LoVo (cell line): Measurements from ENCODE around the gene MPDZ.
"Not testable (repeated sequence)": the region's sequence is repeated elsewhere in the genome, so short reads cannot be mapped to it uniquely, and the experiment has no call there.

Experiments
- DNase-seq: peaks from one replicate; pipeline ENCODE4 v3.0.0-alpha.2; 2016; ENCODE audit warnings: low spot score

Gene MPDZ

DNA sequence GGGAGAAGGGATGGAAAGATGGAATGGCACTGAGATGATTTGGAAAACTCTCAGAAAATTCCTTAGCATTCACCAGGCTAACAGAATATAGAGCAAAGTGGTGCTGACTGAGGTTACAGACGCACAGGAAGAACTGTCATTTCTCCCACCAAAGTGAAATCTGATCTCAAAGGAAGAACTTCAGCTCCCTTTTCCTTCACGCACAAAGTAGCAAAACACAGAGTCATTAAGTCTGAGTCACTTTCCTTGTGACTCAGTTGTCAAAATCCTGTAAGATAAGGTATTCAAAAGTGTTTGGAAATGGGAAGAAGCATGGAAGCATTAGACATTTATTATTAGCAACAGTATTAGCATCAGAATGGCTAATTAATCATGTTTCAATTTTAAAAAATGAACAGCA is 11.7 kb downstream of the MPDZ start:
- DNase-seq: no peak

DNA sequence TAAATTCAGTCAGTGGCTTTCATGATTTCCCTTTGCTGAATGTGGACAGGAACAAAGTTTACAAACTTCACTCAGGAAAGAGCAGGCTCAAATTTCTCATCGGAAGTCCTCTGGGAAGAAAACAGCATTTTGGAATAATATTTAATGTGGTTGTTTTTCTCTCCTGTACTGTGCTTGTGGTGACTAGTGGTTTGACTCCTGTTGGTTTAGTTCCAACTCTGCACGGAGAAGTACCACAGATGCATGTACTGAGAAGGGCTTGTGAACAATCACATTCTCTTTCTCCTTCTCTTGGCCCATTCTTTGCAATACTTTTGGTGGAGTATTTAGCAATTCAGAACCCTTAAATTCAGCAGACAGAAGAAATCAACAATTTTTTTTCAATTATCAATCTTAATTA is 13.3 kb downstream of the MPDZ start:
- no peak for DNase-seq

DNA sequence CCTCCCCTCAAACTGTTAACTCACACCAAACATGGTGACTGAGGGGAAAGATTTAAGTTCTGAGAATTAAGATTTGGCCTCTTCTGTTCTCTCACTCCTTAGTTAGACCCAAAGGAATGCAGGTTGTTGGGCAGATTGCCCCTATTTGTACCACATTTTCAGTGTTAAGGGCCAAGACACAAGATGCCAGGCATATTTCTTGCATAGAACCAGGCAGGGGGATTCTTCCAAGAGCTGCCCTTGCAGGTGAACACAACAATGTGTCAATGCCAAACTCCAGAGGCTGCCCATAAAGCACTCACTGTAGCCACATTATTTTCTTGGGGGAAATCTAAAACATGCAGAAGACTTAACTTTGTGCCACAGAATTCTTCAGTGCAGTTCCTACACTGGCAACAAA is 14.7 kb downstream of the MPDZ start:
- DNase-seq: no peak

DNA sequence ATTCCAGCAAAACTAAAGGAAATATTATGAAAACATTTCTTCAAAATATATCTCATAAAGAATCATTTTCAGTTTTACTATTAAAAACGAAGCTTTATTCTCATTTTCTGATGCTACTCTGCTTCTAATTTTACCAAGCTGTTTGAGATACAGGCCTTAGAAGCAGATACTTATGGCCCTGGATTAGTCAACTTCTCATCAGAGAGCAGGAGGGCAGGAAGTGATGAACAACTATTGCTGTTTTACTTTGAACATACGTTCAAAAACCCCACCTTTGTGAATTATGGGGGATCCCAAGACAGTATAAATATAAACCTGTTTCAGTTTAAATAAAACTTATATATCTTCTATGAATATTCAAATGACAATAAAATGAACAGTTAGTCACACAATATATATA is 16.0 kb downstream of the MPDZ start:
- no peak for DNase-seq

DNA sequence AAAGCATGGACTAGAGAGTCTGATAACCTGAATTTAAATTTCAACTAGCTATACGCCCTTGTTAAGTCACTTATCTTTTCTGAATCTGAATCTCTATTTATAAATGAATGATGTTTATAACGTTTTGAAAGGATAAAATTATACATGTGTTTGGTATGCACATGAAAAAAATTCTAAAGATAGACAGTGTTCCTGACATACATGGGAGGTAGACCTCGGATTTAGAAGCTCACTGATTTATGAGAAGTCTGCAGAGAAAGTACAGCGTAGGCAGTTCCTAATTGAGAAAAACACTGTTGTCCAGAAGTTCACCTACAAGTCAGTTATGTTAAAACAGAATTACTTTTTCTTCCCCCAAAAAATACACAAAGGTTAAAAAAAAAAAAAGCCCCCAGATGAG is 26.6 kb downstream of the MPDZ start:
- no peak for DNase-seq

DNA sequence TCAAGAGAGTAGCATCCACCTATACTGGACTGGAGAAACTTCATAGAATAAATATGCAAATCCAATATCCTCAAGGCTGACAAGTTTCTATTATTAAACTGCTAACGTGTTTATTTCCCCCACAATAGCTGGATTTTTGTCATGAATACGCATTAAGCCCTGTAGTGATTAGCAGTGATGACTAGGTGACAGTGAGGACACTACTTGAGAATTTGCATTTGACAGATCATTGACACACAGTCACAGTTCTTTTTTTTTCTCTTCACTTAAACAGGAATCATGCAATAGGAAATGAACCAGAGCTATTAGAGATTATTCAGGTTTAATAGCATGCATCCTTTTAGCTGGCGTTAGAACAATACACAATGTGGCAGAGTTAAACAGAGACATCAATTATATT is 35.3 kb downstream of the MPDZ start:
- no peak for DNase-seq

DNA sequence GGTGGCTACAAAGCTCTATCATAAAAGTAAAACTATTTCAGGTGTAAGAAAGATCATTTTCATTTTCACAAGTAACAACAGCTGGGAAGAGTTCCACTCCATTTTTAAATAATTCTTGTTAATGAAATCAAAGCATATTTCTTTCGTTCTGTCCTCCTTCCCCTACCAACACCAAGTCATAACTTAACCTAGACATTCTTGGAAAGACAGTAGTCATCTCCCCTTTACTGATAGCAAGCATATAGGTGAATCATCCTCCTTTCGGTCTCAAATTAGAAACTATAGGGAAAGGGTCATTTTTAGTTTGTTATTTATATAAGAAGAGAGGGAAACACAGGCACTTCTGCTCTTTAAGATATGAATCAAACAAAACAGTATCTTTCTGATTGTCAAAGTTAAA is 38.2 kb downstream of the MPDZ start:
- DNase-seq: no peak

DNA sequence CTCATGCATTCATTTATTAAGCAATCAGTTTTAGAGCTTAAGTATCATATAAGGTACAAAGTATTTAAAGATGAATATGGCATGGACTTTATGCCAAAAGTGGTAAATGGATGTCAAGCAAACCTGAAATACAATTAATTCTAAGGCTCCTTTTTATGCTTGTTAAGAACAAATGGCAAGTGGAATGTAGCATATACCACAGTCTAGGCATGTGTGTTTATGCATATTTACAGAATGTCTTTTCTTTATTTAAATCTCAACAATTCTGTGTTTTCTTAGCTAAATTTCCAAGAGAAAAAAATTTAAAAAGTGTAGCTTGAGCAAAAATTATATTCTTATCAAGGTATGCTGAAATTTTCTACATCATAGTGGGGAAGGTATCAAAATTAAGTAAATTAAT is 39.8 kb downstream of the MPDZ start:
- DNase-seq: no peak

DNA sequence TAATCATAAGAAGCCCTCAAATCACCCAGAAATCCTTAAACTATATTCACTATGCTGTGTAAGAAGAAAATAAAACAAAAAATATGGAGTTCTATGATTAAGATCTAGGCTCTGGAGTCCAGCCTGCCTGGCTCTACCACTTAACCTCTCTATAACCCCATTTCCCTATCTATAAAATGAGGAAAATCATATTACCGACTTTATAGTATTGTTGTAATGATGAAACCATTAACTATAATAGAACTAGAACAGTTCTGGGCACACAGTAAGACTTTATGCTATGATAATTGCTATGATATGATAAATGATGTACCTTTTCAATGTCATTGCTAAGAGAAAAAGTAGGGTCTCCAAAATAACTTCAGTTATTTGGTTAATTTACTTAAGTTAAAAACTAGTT is 40.3 kb downstream of the MPDZ start:
- DNase-seq: no peak

DNA sequence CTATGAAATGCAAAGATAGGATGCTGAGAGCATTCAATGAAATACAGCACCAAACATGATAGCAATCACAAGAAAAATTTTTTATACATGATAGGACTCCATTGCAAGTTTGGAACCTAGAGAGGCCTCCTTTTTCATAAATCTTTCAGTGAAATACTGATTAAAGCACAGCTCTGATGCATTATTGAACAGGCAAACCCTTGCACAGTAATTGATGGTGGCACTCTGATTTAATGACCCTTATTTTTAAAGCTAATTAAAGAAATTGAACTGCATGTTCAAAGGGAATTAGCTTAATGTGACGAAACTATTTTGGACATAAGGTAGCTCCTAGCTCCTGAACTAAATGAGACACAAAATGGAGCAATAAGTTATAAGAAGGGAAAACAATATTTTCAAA is 44.6 kb downstream of the MPDZ start:
- DNase-seq: no peak

DNA sequence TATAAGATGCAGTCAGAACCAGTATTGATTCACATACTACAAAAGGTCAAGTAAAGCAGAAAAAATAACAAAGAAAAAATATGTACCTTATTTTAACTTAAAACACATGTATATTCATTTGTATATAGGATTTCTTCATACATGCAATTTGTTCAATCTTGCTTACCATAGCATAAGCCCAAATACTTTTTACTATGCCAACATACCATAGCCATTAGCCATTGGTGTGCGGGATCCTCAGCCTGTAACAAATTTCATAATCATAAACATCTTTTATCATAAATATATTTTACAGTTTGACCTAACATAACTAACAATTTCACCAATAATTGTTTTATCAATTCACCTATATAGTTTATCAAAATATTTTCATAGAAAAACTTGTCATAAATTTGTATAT is 51.1 kb downstream of the MPDZ start:
- no peak for DNase-seq

DNA sequence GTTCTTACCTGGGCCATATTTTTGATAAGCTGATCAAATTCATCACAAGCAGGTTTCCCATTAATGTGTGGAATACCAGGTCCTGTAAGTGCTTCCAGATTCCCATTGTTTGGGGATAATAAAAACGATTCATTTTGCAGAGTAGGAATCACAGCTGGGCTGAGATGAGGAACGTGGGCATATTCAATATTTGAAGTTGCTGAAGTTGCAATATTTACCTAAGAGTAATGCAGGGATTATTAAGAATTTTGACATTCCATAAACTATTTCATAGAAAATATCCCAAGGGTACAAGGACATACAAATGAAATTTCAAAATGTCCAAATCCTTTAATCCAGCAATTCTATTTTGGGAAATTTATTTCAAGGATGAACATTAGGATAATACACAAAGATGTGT is 55.1 kb downstream of the MPDZ start:
- DNase-seq: no peak

DNA sequence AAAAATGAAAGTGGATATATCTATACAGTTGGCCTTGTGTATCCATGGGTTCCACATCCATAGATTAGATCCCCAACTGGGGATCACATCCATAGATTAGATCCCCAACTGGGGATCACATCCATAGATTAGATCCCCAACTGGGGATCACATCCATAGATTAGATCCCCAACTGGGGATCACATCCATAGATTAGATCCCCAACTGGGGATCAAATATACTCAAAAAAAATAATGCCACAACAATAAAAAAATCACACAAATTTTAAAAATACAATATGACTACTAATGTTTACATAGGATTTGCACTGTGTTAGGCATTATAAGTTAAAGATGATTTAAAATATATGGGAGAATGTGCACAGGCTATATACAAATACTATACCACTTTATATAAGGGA is 56.8 kb downstream of the MPDZ start:
- not testable (repeated sequence) for DNase-seq

DNA sequence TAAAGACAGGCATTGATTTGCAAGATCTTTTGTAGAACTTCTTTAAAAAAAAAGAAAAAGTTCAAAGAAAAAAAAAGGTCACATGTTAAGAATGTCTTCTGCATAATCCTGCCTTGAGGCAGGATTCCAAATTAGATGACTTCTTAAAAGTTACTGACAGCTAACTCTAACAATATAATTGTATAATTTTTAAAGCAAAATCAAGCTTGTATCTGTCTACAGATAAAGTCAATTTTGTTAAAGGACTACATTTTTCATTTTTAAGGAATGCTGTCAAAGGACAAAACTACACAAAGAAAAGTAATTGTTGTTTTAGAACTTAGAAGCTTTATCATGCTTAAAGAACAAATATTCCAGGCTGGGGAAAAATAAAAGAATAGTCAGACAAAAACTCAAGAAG is 57.8 kb downstream of the MPDZ start:
- no peak for DNase-seq

DNA sequence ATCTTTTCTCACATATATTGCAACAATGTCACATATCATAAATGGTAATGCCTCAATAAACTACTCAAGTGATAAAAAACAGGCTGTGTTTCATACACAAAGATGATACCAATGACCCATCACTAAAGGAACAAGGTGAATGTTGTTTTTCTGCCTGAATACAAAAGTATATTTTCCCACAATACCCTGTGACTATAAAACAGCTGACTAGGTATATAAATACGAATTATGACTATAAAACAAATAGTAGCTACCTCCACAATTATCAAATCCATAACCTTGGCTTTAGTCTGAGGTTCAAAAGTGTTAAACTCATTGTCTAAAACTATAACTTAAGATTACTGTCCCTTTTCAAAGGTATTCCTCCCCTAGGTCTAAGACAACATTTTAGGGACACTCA is 58.7 kb downstream of the MPDZ start:
- no peak for DNase-seq

DNA sequence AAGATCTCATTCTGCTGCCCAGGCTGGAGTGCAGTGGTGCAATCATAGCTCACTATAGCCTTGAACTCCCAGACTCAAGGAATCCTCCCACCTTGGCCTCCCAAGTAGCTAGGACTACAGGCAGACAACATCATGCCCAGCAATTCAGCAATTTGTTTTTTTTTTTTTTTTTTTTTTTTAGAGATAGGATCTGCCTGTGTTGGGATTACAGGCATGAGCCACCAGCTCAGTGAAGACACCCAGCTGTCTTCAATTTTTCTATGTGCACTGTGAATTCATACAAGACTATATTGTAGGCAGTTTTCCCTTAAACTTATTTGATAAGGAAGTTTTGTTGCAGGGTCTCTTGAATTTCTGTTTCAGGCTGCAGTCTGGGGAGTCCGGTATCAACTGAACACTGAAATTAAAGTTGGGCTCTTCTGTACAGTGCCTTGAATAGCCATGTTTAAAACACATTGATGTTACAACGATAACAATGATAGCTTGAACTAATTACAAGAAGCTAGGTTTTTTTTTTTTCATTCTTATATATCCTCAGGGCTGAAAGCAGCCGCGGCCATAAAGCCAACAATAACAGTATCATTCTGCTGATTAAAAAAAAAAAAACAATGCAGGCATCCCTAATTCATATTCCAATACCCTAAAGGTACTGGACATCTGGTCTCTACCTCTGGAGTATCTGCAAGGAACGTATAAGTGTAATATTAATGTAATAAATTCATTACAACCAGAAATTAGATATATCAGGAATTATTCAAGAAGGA is 63.5 kb downstream of the MPDZ start:
- no peak for DNase-seq

DNA sequence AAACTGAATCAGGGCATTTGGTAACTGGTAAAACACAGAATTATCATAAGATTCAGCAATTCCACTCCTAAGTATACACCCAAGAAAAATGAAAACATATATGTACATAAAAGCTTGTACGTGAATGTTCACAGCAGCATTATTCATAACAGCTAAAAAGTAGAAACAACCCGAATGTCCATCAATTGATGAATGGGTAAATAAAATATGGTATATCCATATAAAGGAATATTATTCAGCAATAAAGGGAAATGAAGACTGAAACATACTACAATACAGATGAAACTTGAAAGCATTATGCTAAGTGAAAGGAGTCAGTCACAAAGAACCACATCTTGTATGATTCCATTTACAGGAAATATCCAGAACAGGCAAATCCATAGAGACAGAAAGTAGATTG is 65.5 kb downstream of the MPDZ start:
- no peak for DNase-seq

DNA sequence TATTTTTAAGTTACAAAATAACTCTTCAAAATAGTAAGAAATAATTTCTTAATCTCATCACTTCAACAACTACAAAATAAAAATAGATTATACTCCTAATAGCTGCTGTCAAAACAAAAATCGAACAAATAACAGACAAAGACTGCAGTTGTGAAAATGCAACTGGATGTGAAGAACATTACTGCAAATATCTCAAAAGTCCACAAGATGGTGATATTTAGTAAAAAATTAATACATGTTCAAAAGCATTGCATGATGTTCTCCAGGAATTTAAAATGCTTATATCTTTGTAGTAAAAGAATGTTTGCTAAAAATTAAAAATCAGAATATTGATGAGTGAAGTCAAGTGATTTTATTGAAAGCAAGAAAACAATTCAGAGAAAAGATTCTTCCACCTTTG is 66.2 kb downstream of the MPDZ start:
- DNase-seq: no peak

DNA sequence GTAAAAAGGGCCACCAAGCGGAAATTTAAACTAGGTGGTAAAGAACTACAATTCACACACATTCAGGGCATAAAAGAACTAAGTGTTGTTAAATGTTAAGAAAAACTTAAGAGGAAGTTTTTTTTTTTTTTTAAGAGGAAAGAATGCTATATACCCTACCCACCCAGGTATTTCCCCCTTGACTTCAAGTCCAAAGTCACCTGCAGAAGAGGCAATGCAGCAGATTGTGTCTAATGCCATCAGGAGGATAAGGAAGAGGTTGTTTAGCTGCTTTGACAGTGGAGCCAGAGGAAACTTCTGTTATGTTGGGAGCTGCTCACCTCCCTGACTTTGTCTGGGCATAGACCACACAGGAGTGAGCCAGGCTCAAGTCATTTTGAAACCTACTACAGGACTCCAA is 69.2 kb downstream of the MPDZ start:
- DNase-seq: no peak

DNA sequence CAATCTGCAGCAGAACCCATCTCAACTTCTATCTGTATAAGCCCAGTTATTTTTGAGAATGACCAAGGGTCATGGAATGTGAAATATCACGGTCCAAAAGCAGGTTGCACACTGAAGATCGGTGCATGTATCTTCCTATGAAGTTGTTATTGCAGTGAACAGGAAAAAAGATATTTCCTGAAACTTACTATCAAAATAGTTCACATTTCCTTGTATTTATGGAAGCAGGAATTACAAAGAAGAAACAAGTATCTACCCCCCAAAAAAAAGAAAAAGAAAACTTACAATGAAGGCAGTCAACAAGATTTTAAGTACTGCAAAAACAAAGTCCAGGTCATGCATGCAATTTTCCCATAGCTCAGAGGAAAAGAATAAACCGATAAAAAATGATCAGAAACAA is 70.0 kb downstream of the MPDZ start:
- no peak for DNase-seq

DNA sequence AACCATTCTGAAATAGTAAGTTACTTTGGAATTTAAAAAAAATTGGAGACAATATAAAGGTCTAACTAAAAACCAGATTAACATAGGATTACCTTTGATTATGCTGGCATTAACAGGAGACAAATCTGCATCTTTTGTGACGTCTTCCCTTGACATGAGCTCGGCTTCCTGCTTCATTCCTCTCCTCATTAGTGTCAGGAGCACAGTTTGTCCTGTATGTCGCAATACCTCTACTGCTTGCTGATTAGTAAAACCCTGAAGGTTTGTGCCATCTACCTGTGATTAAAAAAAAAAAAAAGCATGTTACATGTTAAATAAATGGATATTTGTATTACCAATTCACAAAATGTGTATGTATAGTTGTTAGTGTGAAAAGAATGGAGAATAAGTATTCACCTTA is 73.7 kb downstream of the MPDZ start:
- DNase-seq: no peak

DNA sequence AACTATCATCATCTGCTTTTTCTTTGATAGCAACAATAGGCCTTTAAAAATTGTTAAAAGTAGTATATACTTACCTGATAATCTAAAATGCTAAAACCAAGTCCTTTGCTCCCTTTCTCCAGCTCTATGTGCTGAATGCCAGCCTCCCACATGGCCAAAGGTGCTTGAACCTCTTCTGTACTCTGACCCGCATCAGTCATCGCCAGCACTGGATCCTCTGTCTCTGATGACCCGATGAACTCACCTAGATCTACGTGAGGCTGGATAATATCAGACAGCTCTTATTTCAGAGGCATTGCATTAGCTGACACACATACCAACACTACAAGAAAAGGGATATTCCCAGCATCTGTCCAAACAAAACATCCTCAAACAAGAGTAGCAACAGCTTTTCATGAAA is 89.5 kb downstream of the MPDZ start:
- DNase-seq: no peak

DNA sequence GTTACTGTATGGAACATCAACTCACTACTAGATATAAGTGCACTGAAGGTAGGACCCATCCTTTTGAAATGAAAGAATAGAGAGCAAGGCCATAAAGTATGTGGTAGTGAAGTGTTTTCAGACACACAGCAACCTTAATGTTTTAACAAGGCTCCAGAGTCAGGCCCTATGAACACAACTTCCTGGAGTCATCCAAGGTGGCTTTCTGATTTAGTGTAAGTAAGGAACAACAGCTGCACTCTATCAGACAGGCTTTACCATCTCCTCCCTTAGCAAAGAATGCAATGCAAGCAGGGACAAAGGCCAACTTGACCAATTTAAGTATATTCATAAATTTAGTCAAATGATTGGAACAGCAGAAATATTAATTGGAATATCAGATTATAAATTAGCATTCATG is 90.1 kb downstream of the MPDZ start:
- DNase-seq: no peak

DNA sequence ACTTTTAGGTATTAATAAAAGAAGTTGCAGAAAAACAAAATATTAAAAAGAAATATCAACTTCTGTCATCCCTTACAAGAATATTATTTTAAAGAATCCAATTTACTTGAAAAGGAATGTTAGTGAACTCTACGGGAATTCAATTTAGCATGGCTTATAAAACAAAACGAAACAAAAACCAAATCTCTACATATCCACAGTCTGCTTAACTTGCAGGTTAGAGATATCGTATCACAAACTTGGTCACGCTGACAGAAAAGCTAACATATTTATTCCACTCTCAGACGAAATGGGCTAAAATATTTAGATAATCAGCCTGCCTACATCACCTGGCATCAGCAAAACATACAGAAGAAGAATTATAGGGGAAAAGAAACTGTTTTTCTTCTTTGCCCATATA is 92.7 kb downstream of the MPDZ start:
- DNase-seq: no peak

DNA sequence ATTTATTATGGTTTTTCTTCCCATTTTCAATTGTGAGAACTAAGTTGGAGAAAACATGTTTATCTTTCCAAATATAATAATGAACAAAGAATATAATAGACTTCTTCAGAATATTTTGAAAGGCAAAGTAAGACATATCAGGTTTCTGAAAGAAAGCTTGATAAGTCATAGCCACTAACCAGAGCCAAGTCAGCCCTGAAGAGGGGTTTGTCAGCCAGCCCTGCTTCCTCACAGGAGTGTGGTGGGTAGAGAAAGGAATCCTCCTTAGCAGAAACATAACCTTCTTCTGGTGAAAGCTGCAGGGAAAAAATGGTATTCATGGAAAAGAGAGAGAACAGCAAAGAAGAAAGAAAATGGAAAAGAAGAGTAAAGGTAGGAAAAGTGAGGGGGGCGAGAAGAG is 93.4 kb downstream of the MPDZ start:
- DNase-seq: no peak
